Fibroblast of skin of scalp (primary cell): ENCODE results near the gene CLDN16.

ENCODE experiments used
- DNase-seq: peaks from one replicate; pipeline ENCODE4 v3.0.0-alpha.2; 2013

Gene CLDN16

GRCh38 chr3:190380184-190380583, 7.8 kb upstream of the CLDN16 start:
- DNase-seq, result no peak

DNA sequence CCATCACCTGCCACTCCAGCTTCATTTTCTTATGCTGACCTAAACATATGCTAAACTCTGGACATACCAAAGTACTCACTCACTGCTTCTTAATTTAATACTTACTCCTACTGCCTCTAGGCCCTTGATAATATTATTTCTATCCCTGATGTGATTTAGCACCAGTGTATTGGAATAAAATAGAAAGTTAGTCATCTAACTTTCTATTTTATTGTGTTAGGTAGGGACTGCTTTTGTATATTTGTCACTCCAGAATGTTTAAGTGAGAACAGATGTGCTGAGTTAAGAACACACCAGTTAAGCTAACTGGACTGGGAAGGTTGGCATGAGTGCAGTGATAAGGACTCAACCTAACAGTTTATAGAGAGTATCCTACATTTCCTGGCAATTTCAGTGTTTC, 6.5 kb upstream of the CLDN16 start:
- DNase-seq, result peak; percentile 25

DNA sequence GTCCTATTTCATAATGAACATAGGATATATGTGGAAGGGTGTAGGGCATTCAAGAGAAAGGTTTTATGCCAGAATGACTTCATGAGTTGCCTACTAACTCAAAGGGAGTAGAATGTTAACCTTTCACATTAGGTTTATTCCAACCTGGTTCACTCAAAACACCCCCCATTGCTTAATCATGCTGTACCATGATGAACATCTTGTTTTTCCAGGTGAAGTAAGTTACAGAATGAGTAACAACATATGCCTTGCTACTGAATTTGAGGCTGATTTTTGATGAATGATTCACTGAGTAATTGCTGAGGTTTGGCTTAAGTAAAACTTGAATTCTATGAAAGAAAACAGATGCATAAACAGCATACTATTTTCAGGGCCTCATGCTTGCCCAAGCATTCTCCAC, 5.9 kb upstream of the CLDN16 start:
- DNase-seq, result peak; percentile 62

- peak; percentile 45 for DNase-seq
Observed at GRCh38 chr3:190384309-190384756, 3.6 kb upstream of the CLDN16 start.

GRCh38 chr3:190385731-190386688, 2.0 kb upstream of the CLDN16 start:
- peak; percentile 97 for DNase-seq

- no peak for DNase-seq
Observed at GRCh38 chr3:190388703-190389102, 740 bp downstream of the CLDN16 start.

GRCh38 chr3:190396001-190396400, 8.0 kb downstream of the CLDN16 start:
- DNase-seq, result no peak

- no peak for DNase-seq
Observed at GRCh38 chr3:190397889-190398288, 9.9 kb downstream of the CLDN16 start.

- DNase-seq, result no peak
Observed at GRCh38 chr3:190399677-190400076, 11.7 kb downstream of the CLDN16 start.

GRCh38 chr3:190401963-190402362, 14.0 kb downstream of the CLDN16 start:
- DNase-seq, result no peak

DNA sequence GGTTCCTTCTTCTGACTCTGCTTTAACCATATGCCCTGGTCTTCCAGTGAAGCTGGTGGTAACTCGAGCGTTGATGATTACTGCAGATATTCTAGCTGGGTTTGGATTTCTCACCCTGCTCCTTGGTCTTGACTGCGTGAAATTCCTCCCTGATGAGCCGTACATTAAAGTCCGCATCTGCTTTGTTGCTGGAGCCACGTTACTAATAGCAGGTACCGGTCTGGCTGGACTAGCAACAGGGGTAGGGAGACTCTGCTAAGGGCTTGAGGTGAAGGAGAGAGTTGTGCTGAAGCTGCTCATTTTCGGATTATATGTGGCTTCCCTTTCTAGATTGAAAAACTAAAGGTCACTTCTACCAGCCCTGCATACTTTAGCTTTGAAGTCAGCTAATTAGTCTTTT, 16.8 kb downstream of the CLDN16 start:
- no peak for DNase-seq

DNA sequence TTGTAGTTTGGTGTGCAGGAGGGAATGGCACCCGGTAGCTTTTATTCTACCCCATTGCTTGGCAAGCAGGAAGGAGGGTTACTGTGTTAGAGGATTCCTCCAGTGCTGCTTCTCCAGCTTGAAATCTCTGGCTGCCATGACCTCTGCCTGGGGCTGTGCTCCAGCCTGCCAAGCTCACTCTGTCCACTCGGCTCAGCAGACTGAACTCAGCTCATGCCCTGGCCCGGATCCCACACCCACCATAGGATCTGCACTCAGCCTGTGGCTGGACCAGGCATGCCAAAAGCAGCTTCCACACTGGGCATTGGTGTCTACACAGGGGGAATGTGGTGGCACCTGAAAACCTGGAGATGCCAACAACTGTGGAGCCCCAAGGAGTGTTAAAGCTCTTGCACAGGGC, 26.3 kb downstream of the CLDN16 start:
- no peak for DNase-seq

DNA sequence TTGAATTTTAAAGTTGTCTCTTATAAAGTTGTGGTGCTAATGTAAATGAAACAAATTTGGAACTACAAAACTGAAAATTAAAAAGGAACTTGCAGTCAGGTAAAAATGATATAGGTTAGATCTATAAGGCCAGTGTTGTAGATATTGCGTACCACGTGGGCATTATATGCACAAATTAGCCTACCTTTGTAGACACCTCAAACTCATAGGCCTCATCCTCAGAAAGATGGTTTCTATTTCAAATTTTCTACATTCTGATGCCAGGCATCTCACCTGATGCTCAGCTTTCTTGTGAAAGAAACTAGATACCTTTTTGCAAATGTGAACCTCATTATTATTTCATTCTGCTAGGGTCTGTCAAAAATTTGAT, 36.1 kb downstream of the CLDN16 start:
- DNase-seq, result no peak

DNA sequence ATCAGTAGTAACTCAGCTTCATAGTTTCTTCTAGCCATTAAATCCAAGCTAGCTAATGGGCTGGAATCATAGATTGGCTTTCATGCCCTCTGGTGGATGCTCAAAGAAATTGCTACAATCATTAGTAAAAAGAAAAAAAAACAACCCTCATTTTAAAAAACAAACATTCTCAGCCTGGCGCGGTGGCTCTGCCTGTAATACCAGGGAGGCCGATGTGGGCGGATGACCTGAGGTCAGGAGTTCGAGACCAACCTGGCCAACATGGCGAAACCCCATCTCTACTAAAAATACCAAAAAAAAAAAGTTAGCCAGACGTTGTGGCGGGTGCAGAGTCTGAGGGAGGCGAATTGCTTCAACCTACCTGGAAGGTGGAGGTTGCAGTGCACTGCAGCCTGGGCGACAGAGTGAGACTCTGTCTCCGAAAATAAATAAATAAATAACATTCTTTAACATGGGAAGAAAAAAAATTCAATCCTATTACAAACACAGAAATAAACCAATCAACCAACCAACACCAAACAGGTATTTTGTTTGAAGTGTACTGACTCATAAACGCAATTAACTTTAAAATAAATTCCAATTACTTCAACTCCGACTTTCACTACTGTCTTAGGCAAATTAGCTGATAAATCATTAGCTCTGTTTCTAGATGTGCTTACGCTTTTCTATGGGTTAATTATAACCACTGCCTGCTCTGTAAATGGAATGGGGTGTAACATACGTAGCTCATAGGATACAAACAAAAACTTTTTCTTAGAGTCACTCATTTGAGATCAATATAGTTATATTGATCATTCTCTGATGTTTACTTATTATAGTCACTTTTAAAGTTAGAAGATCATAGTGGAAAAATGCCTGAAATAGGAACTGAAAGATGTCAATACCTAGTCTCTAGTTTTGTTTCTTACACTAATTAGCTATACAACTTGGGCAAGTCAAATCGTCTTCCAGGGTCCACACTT, 36.8 kb downstream of the CLDN16 start:
- peak; percentile 74 for DNase-seq

DNA sequence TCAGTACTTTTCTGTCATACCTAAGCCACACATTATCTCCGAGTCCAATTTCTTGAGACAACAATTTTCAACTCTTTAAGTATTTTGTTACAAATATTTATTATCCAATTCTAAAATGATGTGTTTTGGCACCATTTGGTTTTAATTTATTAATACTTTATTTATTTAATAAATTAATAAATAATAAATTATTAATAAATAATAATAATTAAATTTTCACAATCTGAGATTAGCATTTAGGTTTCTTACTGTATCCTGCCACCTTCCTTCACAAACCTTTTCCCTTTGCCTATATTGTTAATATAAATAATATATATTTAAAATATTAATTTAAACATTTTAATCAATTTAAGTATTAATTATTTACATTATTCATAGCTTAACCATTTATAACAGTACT, 37.9 kb downstream of the CLDN16 start:
- no peak for DNase-seq

DNA sequence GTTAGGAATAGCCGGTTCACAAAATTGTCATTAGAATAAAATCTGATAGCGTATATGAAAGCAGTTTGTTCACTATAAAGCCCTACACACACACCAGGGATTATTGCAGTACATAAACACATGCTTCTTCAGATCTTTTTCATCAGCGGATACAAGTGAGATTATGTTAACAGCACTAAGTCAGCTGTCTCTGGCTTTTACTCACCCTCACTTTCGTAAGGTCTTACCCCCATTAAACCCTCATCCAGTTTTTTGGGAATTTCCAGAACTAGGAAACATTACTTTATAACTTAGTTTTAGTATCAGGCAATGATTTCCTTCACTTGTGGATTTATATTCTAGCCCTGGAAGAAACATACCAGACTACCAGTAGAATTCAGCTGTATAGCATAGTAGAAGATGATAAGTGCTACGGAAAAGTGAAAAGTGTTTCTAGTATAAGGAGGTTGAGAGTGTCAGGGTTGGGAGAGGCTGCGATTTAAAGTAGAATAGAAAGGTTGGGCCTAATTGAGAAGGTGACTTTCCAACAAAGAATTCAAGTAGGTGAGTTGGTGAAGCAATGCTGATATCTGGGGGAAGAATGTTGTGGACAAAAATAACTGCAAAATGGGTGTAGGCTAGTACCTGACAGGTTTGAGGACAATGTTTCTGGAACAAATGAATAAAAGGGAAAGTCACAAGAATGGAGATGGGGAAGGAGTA, 39.0 kb downstream of the CLDN16 start:
- no peak for DNase-seq

- peak; percentile 62 for DNase-seq
Observed at GRCh38 chr3:190429681-190430080, 41.7 kb downstream of the CLDN16 start.

GRCh38 chr3:190430906-190431305, 42.9 kb downstream of the CLDN16 start:
- DNase-seq, result no peak

- DNase-seq, result peak; percentile 18
Observed at GRCh38 chr3:190432216-190432615, 44.3 kb downstream of the CLDN16 start.

DNA sequence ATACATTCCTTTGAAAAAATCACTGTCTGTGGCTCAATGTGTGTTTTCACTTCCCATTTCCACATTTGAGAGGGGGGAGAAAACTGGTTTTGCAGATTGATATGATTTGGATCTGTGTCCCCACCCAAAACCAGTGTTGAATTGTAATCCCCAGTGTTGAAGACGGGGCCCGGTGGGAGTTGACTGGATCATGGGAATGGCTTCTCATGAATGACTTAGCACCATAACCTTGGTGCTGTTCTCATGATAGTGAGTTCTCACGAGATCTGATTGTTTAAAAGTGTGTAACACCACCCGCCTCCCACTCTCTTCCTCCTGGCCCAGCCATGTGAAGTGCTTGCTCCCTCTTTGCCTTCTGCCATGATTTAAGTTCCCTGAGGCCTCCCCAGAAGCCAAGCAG, 45.7 kb downstream of the CLDN16 start:
- DNase-seq, result no peak

DNA sequence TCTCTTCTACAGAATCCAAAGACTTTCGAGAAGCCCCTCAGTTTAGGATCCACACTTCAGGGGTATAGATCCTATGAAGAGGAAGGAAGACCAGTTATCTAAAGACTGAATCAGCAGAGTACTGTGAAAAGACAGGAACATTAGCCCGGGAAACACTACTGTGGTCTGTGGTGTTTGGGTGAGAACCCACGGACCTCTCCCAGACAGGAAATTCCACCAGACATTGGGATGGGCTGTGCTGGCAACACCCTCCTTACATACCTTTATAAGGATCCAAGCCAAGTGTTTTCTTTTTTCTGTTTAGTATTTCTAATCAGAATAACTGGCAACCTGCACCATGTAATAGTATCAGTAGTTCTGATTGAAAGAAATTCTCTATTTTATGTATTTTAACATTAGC, 47.7 kb downstream of the CLDN16 start:
- peak; percentile 36 for DNase-seq

DNA sequence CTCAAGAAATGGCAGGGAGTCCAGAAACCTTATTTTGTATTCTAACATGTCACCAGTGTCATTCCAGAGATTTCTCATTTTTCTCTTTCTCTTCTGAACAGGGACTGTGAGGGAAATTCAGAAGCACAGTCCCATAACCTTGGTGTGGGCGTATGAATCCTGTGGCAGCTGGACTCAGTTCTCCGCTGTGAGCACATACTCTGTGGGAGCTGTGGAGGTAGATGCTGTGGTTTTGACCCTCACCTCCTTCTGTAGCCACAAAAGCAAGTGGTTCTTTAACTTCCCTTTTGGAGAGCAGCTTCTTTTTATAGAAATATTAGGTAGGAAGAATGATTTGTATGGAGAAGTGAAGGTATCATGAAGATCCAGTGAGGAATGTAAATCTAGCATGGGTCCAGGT, 48.4 kb downstream of the CLDN16 start:
- DNase-seq, result no peak

- no peak for DNase-seq
Observed at GRCh38 chr3:190442240-190442639, 54.3 kb downstream of the CLDN16 start.
